ENCODE measurements around the gene SUPT20HL1.

DNA sequence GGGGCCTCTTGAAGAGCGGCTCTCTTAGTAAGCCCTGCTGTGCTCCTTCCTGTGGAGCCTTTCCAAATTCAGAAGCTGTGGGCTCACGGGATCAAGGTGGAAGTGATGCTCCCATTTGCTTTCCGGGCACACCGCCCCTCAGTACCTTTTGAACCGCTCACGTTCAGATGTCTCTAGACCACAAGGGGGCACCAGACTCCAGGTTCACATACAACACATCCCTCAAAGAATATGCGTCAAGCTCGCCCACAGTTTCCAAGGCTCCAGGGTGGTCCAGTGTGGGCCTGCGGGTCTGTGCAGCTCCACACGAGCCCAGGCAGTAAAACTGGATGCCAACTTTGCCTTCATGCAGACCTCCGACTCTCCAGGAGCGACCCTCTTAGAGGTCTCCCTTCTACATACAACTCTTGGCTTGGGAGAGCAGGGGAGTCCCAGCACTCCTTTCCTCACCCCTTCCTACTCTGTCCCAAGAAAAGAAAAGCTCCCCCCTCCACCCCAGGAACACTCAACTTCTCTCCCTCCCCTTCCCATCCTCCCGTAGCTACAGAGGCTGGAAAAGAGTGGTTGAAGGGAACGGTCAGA, 11.0 kb downstream of the SUPT20HL1 start:
- peak; percentile 41 to 66 (median 55) for TF ChIP-seq CTCF (IDR thresholded peaks at IDR 0.05)
- TF ChIP-seq POLR2A (IDR thresholded peaks at IDR 0.05; ENCODE audit: low read depth): no peak
- no peak for TF ChIP-seq POLR2AphosphoS5 (IDR thresholded peaks at IDR 0.05)
